Endodermal cell (in vitro differentiated cells): ENCODE measurements around the gene SMIM23. TPM values are rescaled to one million over a fixed set of nuclear protein-coding genes. Genes with fewer than 3 reads are reported as not detected.

Experiments used
- DNase-seq: peaks from one replicate; pipeline ENCODE4 v3.0.0-alpha.2; 2017
- H3K27ac ChIP-seq: 2 replicates; pipeline ENCODE4 v1.5.1; 2013; ENCODE audit warnings: mild to moderate bottlenecking, low read depth, low read length, moderate library complexity
- H3K27me3 ChIP-seq: 2 replicates; pipeline ENCODE4 v1.6.1; 2013; ENCODE audit warnings: mild to moderate bottlenecking, low read length, moderate library complexity; ENCODE audit not compliant: insufficient read depth, control insufficient read depth, poor library complexity, severe bottlenecking
- H3K36me3 ChIP-seq: 2 replicates; pipeline ENCODE4 v1.7.0; 2013; ENCODE audit warnings: mild to moderate bottlenecking, low read length, moderate library complexity; ENCODE audit not compliant: control insufficient read depth, insufficient read depth
- H3K4me1 ChIP-seq: one replicate; pipeline ENCODE4 v1.7.0; 2013; ENCODE audit warnings: low read length; ENCODE audit not compliant: control insufficient read depth, insufficient read depth
- H3K4me3 ChIP-seq: 2 replicates; pipeline ENCODE4 v1.5.1; 2013; ENCODE audit warnings: mild to moderate bottlenecking, low read length, moderate library complexity
- H3K9ac ChIP-seq: 2 replicates; pipeline ENCODE4 v1.6.1; 2013; ENCODE audit warnings: mild to moderate bottlenecking, low read length, moderate library complexity; ENCODE audit not compliant: poor library complexity, severe bottlenecking; ENCODE audit errors: extremely low read depth
- H3K9me3 ChIP-seq: 2 replicates; pipeline ENCODE4 v1.6.1; 2013; ENCODE audit warnings: mild to moderate bottlenecking, low read length, moderate library complexity; ENCODE audit not compliant: control insufficient read depth
- H3K27ac Mint-ChIP-seq: 2 replicates; pipeline ENCODE4 v1.8.0; 2020; ENCODE audit warnings: mixed read lengths
- H3K27me3 Mint-ChIP-seq: 2 replicates; pipeline ENCODE4 v1.8.0; 2021; ENCODE audit warnings: mild to moderate bottlenecking, mixed read lengths; ENCODE audit not compliant: insufficient read depth
- H3K36me3 Mint-ChIP-seq: 2 replicates; pipeline ENCODE4 v1.8.0; 2020; ENCODE audit warnings: low read depth, mixed read lengths
- H3K4me1 Mint-ChIP-seq: 2 replicates; pipeline ENCODE4 v1.8.0; 2020; ENCODE audit warnings: mixed read lengths
- H3K4me3 Mint-ChIP-seq: 2 replicates; pipeline ENCODE4 v1.8.0; 2020; ENCODE audit warnings: mild to moderate bottlenecking, moderate library complexity, mixed read lengths
- H3K9me3 Mint-ChIP-seq: 2 replicates; pipeline ENCODE4 v1.8.0; 2020; ENCODE audit warnings: mild to moderate bottlenecking, mixed read lengths
- CTCF ChIP-seq: fragments of 200-600 bp; sonication (generic); conservative IDR thresholded peaks from 2 replicates; pipeline ENCODE4 v1.5.0; 2021; ENCODE audit warnings: antibody characterized with exemption, mild to moderate bottlenecking
- WGBS, 2 experiments: methylation state at CpG; one replicate each; pipeline versions ENCODE4 v1.1.5 to v1.1.7; 2013; ENCODE audit warnings: missing lambda C conversion rate in 2 of 2, mixed read lengths in 1 of 2; ENCODE audit not compliant: insufficient coverage in 1 of 2, insufficient read length in 1 of 2; 5-methylcytosine and 5-hydroxymethylcytosine counted together
- total RNA-seq, 2 donors: library from RNA; stranded (reverse); fragmentation: NEBNext Ultra II Directional in 1 of 2; extraction: Animal tissue kit (Norgen Biotek cat#: 25700) in 1 of 2; gene quantifications; 2 replicates in 1 of 2; 3 replicates in 1 of 2; pipeline ENCODE4 v1.2.1, GENCODE V29; 2021

SMIM23 gene
- total RNA-seq, 2 donors from 2014 or later = not detected

- peaks cover 6% of the 10 kb centered on the region for H3K27me3 ChIP-seq
- H3K9me3 Mint-ChIP-seq = peaks cover 2% of the 10 kb centered on the region
- no peak overlapping the region for H3K4me3 ChIP-seq
- no peak overlapping the region for H3K4me3 Mint-ChIP-seq
- no peaks in the 10 kb centered on the region for H3K4me1 ChIP-seq
- no peak overlapping the region for H3K9ac ChIP-seq
- 96 to 100% methylated on average over 2 to 4 of the region's 4 CpGs for WGBS, 2 experiments
- H3K9me3 ChIP-seq = no peaks in the 10 kb centered on the region
- TF ChIP-seq CTCF = no peak
- no peaks in the 10 kb centered on the region for H3K36me3 ChIP-seq
- H3K27me3 Mint-ChIP-seq = peaks cover 6% of the 10 kb centered on the region
- H3K27ac ChIP-seq = no peak overlapping the region
- no peaks in the 10 kb centered on the region for H3K36me3 Mint-ChIP-seq
- no peaks in the 10 kb centered on the region for H3K4me1 Mint-ChIP-seq
- peak; percentile 13 for DNase-seq
- no peak overlapping the region for H3K27ac Mint-ChIP-seq
Observed at GRCh38 chr5:171805746-171806145, 20.1 kb downstream of the SMIM23 start.

GRCh38 chr5:171806976-171807747 is 21.5 kb downstream of the SMIM23 start:
- H3K4me3 ChIP-seq = no peak overlapping the region
- Mint-ChIP-seq H3K4me1 (no peaks in the 10 kb centered on the region), H3K27ac (no peak overlapping the region), H3K36me3 (no peaks in the 10 kb centered on the region), H3K9me3 (peaks cover 2% of the 10 kb centered on the region), H3K4me3 (no peak overlapping the region), H3K27me3 (peaks cover 6% of the 10 kb centered on the region)
- 64 to 69% methylated on average over 13 to 22 of the region's 22 CpGs for WGBS, 2 experiments
- H3K27ac ChIP-seq = no peak overlapping the region
- H3K27me3 ChIP-seq = peaks cover 6% of the 10 kb centered on the region
- H3K4me1 ChIP-seq = no peaks in the 10 kb centered on the region
- no peak overlapping the region for H3K9ac ChIP-seq
- peak; percentile 33 for DNase-seq
- no peaks in the 10 kb centered on the region for H3K9me3 ChIP-seq
- no peak for TF ChIP-seq CTCF
- no peaks in the 10 kb centered on the region for H3K36me3 ChIP-seq

DNA sequence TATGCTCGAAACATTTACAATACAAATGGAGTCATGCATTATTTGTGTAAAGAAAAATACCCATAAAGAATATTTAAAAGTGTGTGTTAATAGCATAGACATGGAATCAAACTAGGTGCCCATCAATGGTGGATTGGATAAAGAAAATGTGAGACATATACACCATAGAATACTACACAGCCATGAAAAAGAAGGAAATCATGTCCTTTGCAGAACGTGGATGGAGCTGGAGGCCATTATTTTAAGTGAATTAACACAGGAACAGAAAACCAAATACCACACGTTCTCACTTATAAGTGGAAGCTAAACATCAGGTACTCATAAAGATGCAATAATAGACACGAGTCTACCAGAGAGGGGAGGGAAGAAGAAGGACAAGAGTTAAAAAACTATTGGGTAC is 22.8 kb downstream of the SMIM23 start:
- H3K27me3 Mint-ChIP-seq = peaks cover 6% of the 10 kb centered on the region

More for the DNA sequence above, 22.8 kb downstream of the SMIM23 start:
- peaks cover 2% of the 10 kb centered on the region for H3K9me3 Mint-ChIP-seq
- H3K4me3 ChIP-seq = no peak overlapping the region
- no peaks in the 10 kb centered on the region for H3K9me3 ChIP-seq
- WGBS, 2 experiments = 89% methylated on average over 3 of the region's 4 CpGs; no CpG with 5 or more reads in 1 of the 2 experiments
- DNase-seq = no peak
- H3K4me3 Mint-ChIP-seq = no peak overlapping the region
- no peak overlapping the region for H3K27ac ChIP-seq
- H3K4me1 Mint-ChIP-seq = no peaks in the 10 kb centered on the region
- H3K36me3 ChIP-seq = no peaks in the 10 kb centered on the region
- TF ChIP-seq CTCF = no peak
- H3K27me3 ChIP-seq = peaks cover 6% of the 10 kb centered on the region
- H3K27ac Mint-ChIP-seq = no peak overlapping the region
- H3K9ac ChIP-seq = no peak overlapping the region
- no peaks in the 10 kb centered on the region for H3K36me3 Mint-ChIP-seq
- no peaks in the 10 kb centered on the region for H3K4me1 ChIP-seq
